ENCODE measurements around the gene ZMPSTE24. TPM values are rescaled to one million over a fixed set of nuclear protein-coding genes. Genes with fewer than 3 reads are reported as not detected.

Gene ZMPSTE24
- total and polyA plus RNA-seq, 10 of the 15 experiments (the other 5 are each of a cell fraction or from before 2014, with no cell fraction given): 21.5 to 84.4 (median 43.6) TPM

GRCh38 chr1:40310983-40311642 lies 53.1 kb downstream of the ZMPSTE24 start:
- Histone ChIP-seq H3K36me3 (ENCODE audit: control insufficient read depth in 2 of 2, insufficient read depth in 2 of 2, low read length in 1 of 2) (no peaks in the 10 kb centered on the region; a peak in 2 of 4 replicates), H4K20me1 (ENCODE audit: control insufficient read depth, insufficient read depth) (no peaks in the 10 kb centered on the region), H3K4me1 (ENCODE audit: control insufficient read depth, insufficient read depth, low read length) (peaks cover 41% of the 10 kb centered on the region), H3K79me2 (ENCODE audit: control insufficient read depth, insufficient read depth, low read length) (peaks cover 5% of the 10 kb centered on the region), H3K9ac (ENCODE audit: control insufficient read depth, insufficient read depth, low read length) (no peak overlapping the region), H3K27me3 (replicated peaks in 1 of 2; ENCODE audit: control insufficient read depth in 2 of 2, insufficient read depth in 2 of 2, low read length in 1 of 2) (peaks cover 2 to 3% of the 10 kb centered on the region in 2 experiments; a peak in 3 of 4 replicates), H3K4me3 (no peak overlapping the region), H3K4me2 (ENCODE audit: control insufficient read depth, insufficient read depth) (no peak overlapping the region), H2AFZ (ENCODE audit: control insufficient read depth, low read depth, low read length) (no peak overlapping the region), H3K27ac (ENCODE audit: control insufficient read depth, insufficient read depth) (no peak overlapping the region), H3K9me3 (replicated peaks; ENCODE audit: control insufficient read depth, insufficient read depth, low read length) (no peaks in the 10 kb centered on the region)
- ChIA-PET RAD21 (ENCODE audit: unreplicated experiment) (interaction anchor here (0.8 to 1.2 kb wide), 2 partner anchors 62 to 79 kb away, joined by 3 to 4 read pairs; partner anchors contain the start of gene SMAP2), SMC1A (ENCODE audit: uncharacterized antibody, unreplicated experiment) (interaction anchor here (0.7 to 2.3 kb wide), 7 partner anchors 28 to 167 kb away, joined by 3 to 11 read pairs (median 3); no protein-coding TSS in a partner anchor), CTCF (interaction anchor here (0.9 to 2.5 kb wide), 5 partner anchors 28 to 233 kb away, joined by 3 to 15 read pairs (median 4); no protein-coding TSS in a partner anchor), POLR2A (interaction anchor here (0.6 kb wide), 1 partner anchor 93 kb away, joined by 3 read pairs; no protein-coding TSS in a partner anchor)
- intact Hi-C loops (cut with micrococcal nuclease; ENCODE audit: unreplicated experiment): no loop called here
- ATAC-seq (no peak), DNase-seq (ENCODE audit: low read depth, low spot score) (no peak), FAIRE-seq (no peak)
- no TSS peak for BruUV-seq (replicated peaks)
- TF ChIP-seq TCF7 (IDR thresholded peaks at IDR 0.05; ENCODE audit: borderline replicate concordance) (no peak), HDAC6 (IDR thresholded peaks at IDR 0.05; ENCODE audit: unreplicated experiment) (no peak)
- TF ChIP-seq, protein P1, sequence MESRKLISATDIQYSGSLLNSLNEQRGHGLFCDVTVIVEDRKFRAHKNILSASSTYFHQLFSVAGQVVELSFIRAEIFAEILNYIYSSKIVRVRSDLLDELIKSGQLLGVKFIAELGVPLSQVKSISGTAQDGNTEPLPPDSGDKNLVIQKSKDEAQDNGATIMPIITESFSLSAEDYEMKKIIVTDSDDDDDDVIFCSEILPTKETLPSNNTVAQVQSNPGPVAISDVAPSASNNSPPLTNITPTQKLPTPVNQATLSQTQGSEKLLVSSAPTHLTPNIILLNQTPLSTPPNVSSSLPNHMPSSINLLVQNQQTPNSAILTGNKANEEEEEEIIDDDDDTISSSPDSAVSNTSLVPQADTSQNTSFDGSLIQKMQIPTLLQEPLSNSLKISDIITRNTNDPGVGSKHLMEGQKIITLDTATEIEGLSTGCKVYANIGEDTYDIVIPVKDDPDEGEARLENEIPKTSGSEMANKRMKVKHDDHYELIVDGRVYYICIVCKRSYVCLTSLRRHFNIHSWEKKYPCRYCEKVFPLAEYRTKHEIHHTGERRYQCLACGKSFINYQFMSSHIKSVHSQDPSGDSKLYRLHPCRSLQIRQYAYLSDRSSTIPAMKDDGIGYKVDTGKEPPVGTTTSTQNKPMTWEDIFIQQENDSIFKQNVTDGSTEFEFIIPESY (IDR thresholded peaks at IDR 0.05): peak; percentile 51; the same call in 1 of the 2 replicates
- in situ Hi-C loops (cut with MboI): no loop called here
- 81% methylated on average over 19 of the region's 22 CpGs for WGBS (ENCODE audit: insufficient coverage, insufficient replicate concordance, low lambda C conversion rate, missing lambda C conversion rate)
